ENCODE measurements around the gene COL4A2. TPM values are rescaled to one million over a fixed set of nuclear protein-coding genes. Genes with fewer than 3 reads are reported as not detected.

COL4A2 gene
- total RNA-seq, 1 donor from 2014 or later = not detected

DNA sequence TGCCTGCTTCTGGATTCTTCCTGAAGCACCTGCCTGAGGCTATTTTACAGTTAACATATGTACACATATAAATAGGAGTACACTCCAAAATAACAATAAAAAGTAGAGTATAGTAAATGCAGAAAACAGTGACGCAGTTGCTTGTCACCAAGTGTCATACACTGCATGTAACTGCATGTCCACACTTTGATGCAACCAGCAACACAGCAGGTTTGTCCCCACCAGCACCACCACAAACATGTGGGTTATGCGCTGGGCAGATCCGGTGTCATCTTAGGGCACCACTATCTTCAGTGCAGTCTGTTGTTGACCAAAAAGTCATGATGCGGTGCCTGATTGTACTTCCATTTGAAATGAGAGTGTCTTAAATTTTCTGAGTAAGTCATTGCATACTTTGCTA lies 51.3 kb downstream of the COL4A2 start:
- H3K4me1 Mint-ChIP-seq = no peaks in the 10 kb centered on the region
- TF ChIP-seq, protein P1, sequence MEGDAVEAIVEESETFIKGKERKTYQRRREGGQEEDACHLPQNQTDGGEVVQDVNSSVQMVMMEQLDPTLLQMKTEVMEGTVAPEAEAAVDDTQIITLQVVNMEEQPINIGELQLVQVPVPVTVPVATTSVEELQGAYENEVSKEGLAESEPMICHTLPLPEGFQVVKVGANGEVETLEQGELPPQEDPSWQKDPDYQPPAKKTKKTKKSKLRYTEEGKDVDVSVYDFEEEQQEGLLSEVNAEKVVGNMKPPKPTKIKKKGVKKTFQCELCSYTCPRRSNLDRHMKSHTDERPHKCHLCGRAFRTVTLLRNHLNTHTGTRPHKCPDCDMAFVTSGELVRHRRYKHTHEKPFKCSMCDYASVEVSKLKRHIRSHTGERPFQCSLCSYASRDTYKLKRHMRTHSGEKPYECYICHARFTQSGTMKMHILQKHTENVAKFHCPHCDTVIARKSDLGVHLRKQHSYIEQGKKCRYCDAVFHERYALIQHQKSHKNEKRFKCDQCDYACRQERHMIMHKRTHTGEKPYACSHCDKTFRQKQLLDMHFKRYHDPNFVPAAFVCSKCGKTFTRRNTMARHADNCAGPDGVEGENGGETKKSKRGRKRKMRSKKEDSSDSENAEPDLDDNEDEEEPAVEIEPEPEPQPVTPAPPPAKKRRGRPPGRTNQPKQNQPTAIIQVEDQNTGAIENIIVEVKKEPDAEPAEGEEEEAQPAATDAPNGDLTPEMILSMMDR (IDR thresholded peaks at IDR 0.05) = no peak
- ChIA-PET CTCF (no interaction called here), POLR2A (no interaction called here)
- DNase-seq (no peak), ATAC-seq (ENCODE audit: low read depth) (no peak)
- peaks cover 5% of the 10 kb centered on the region for H3K27me3 Mint-ChIP-seq
- intact Hi-C loops (cut with micrococcal nuclease) = no loop called here
- H3K4me3 Mint-ChIP-seq = no peak overlapping the region
- H3K36me3 Mint-ChIP-seq (ENCODE audit: low read depth) = no peaks in the 10 kb centered on the region
- H3K27ac Mint-ChIP-seq = no peak overlapping the region
- no peaks in the 10 kb centered on the region for H3K9me3 Mint-ChIP-seq

DNA sequence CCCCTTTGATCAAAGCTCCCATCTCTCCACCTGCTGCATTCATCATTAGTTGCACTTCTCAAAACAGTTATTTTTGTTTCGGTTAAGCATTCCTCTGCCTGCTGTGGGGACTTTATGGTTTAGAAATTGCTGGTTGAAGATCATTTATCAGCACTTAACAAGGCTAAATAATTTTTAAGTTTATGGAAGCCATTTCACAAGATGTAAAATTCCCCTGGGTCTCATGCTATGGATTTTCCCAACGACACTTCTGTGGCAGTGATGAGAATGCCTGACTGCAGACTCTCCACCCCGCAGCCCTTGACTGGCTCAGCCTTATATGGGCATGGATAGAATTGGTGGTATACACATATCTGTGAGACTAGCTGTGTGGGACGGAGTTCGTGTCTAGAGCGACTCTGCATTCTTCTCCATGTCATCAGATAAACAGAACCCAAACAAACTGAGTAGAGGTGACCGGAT lies 52.8 kb downstream of the COL4A2 start:
- CTCF ChIA-PET = no interaction called here
- H3K36me3 Mint-ChIP-seq (ENCODE audit: low read depth) = no peaks in the 10 kb centered on the region
- POLR2A ChIA-PET = no interaction called here
- H3K9me3 Mint-ChIP-seq = no peaks in the 10 kb centered on the region
- ATAC-seq (ENCODE audit: low read depth) (no peak), DNase-seq (no peak)
- peaks cover 5% of the 10 kb centered on the region for H3K27me3 Mint-ChIP-seq
- H3K4me1 Mint-ChIP-seq = no peaks in the 10 kb centered on the region
- H3K27ac Mint-ChIP-seq = no peak overlapping the region
- TF ChIP-seq, protein P1 (IDR thresholded peaks at IDR 0.05) = no peak
- H3K4me3 Mint-ChIP-seq = no peak overlapping the region
- intact Hi-C loops (cut with micrococcal nuclease) = no loop called here

DNA sequence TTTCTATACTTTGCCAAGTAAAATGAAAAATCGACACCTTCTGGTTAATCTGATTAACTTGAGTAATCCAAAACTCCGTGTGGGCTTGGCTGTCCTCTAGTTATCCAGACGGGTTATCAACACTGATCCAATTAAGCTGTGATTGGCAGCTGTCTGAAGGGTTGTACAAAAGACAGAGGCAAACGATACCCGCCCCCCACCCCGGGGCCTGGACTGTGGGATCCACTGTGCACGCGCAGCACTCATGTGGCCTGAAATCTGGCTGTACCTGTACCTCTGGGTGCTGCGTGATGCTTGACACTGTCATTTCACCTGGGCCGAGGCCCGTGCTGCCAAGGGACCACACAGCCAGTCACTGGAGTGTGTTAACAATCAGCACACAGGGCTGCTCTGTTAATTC lies 53.5 kb downstream of the COL4A2 start:
- intact Hi-C loops (cut with micrococcal nuclease) = no loop called here
- TF ChIP-seq, protein P1 (IDR thresholded peaks at IDR 0.05) = no peak
- Mint-ChIP-seq H3K27ac (no peak overlapping the region), H3K4me1 (no peaks in the 10 kb centered on the region), H3K27me3 (peaks cover 5% of the 10 kb centered on the region), H3K9me3 (no peaks in the 10 kb centered on the region), H3K4me3 (no peak overlapping the region), H3K36me3 (ENCODE audit: low read depth) (no peaks in the 10 kb centered on the region)
- POLR2A ChIA-PET = no interaction called here
- no peak for DNase-seq
- ATAC-seq (ENCODE audit: low read depth) = no peak
- CTCF ChIA-PET = no interaction called here

DNA sequence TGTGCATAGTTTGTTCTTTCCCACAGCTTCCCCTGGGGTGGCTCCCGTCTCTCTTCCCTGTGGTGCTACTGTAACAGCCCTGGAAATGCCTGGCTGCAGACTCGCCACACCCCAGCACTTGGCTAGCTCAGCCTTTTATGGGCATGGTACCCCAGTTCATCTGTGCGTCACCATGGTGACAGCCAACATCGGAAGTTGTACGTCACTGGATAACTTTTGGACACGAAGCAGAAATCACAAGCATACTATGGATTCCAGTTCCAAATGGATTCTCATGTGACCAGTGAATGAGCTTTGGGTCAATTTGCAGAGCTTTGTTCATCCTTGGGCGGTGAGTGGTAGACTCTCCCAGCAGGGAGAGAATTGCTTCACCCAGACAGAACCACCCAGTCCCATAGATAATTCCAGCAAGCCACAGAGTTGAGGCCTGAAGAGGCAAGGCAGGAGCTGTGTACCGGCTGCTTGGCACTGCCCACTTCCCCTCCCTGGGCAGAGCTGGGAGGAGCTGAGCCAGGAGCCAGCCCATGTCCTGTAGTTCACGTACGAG lies 54.4 kb downstream of the COL4A2 start:
- intact Hi-C loops (cut with micrococcal nuclease) = no loop called here
- H3K9me3 Mint-ChIP-seq = no peaks in the 10 kb centered on the region
- no peak for DNase-seq

DNA sequence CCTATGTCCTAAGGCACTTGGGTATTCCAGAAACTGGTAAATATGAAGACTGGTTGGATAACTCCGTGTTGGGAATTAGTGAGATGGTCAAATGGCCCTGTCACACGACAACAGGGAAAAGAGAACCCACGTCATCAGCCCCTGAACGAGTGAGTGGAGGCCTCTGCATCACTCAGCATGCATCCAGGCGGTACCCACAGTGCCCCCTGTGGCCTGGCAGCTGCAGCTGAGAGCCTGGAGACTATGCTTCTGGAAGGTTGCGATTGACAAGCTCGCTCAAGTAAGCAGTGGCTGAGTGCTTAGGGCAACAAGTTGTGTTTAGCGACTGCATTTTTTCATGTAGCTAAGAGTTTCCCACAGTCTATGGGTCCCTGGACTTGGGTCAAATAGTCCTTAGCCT lies 55.9 kb downstream of the COL4A2 start:
- ChIA-PET POLR2A (no interaction called here), CTCF (no interaction called here)
- no peak overlapping the region for H3K27ac Mint-ChIP-seq
- DNase-seq (no peak), ATAC-seq (ENCODE audit: low read depth) (no peak)
- peaks cover 5% of the 10 kb centered on the region for H3K27me3 Mint-ChIP-seq
- H3K4me3 Mint-ChIP-seq = no peak overlapping the region
- TF ChIP-seq, protein P1 (IDR thresholded peaks at IDR 0.05) = no peak
- no peaks in the 10 kb centered on the region for H3K36me3 Mint-ChIP-seq (ENCODE audit: low read depth)
- no peaks in the 10 kb centered on the region for H3K9me3 Mint-ChIP-seq
- no peaks in the 10 kb centered on the region for H3K4me1 Mint-ChIP-seq
- intact Hi-C loops (cut with micrococcal nuclease) = no loop called here

More for the DNA sequence above, 54.4 kb downstream of the COL4A2 start:
- no peak for ATAC-seq (ENCODE audit: low read depth)
- TF ChIP-seq, protein P1 (IDR thresholded peaks at IDR 0.05) = no peak
- POLR2A ChIA-PET = no interaction called here
- H3K27me3 Mint-ChIP-seq = peaks cover 5% of the 10 kb centered on the region
- H3K27ac Mint-ChIP-seq = no peak overlapping the region
- H3K4me3 Mint-ChIP-seq = no peak overlapping the region
- H3K36me3 Mint-ChIP-seq (ENCODE audit: low read depth) = no peaks in the 10 kb centered on the region
- CTCF ChIA-PET = no interaction called here
- no peaks in the 10 kb centered on the region for H3K4me1 Mint-ChIP-seq
